Kidney epithelial cell (primary cell): ENCODE measurements around the gene CLIC1. TPM values are rescaled to one million over a fixed set of nuclear protein-coding genes. Genes with fewer than 3 reads are reported as not detected.

Experiments
- DNase-seq: peaks from one replicate; pipeline ENCODE4 v3.0.0-alpha.2; 2010; ENCODE audit warnings: low read depth
- H3K27me3 ChIP-seq: 2 replicates; pipeline ENCODE4 v1.6.0; 2011; ENCODE audit warnings: low read length; ENCODE audit not compliant: control insufficient read depth, insufficient read depth
- H3K36me3 ChIP-seq: 2 replicates; pipeline ENCODE4 v1.5.1; 2011; ENCODE audit warnings: low read length; ENCODE audit not compliant: control insufficient read depth, insufficient read depth
- H3K4me3 ChIP-seq: 2 replicates; pipeline ENCODE4 v1.5.1; 2011; ENCODE audit warnings: low read depth, mild to moderate bottlenecking, control low read depth, low read length
- CTCF ChIP-seq: IDR thresholded peaks from 2 replicates; pipeline ENCODE4 v1.5.1; 2011; ENCODE audit warnings: mild to moderate bottlenecking, moderate library complexity, low read length, control low read depth, inconsistent platforms; ENCODE audit not compliant: insufficient read depth, poor library complexity, severe bottlenecking
- total RNA-seq: library from RNA; depleted of rRNA; stranded (reverse); fragments of >200 nt; gene quantifications from 2 replicates; pipeline ENCODE4 v1.2.3, GENCODE V29; 2015

Gene CLIC1
- total RNA-seq, 1 donor from 2014 or later: 494 TPM

DNA sequence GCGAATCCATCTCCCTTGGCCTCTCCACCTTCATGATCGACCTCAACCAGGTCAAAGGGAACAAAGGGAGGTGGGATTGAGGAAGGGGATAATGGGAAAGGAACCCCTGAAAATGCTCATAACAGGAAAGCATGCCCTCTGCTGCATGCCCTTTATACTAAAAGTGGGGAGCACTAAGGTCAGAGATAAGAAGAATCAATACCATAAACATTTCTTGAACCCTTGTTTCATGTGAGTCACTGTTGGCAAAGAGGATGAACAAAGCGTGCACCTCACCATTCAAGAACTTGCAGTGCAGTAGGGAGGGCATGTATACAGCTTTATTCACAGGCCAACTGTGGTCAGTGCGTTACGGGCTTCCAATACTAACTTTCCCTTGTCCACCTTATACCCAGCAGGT is 24.5 kb upstream of the CLIC1 start:
- no peak overlapping the region for H3K4me3 ChIP-seq
- no peak for TF ChIP-seq CTCF
- no peaks in the 10 kb centered on the region for H3K27me3 ChIP-seq
- no peak for DNase-seq
- no peaks in the 10 kb centered on the region for H3K36me3 ChIP-seq

- H3K27me3 ChIP-seq: no peaks in the 10 kb centered on the region
- no peak for TF ChIP-seq CTCF
- H3K36me3 ChIP-seq: no peaks in the 10 kb centered on the region
- no peak for DNase-seq
- H3K4me3 ChIP-seq: no peak overlapping the region
Measured at GRCh38 chr6:31758281-31758680, 22.0 kb upstream of the CLIC1 start.

- TF ChIP-seq CTCF: no peak
- Histone ChIP-seq H3K27me3 (no peaks in the 10 kb centered on the region), H3K36me3 (no peaks in the 10 kb centered on the region), H3K4me3 (no peak overlapping the region)
- DNase-seq: no peak
Measured at GRCh38 chr6:31752739-31753319, 16.5 kb upstream of the CLIC1 start.

DNA sequence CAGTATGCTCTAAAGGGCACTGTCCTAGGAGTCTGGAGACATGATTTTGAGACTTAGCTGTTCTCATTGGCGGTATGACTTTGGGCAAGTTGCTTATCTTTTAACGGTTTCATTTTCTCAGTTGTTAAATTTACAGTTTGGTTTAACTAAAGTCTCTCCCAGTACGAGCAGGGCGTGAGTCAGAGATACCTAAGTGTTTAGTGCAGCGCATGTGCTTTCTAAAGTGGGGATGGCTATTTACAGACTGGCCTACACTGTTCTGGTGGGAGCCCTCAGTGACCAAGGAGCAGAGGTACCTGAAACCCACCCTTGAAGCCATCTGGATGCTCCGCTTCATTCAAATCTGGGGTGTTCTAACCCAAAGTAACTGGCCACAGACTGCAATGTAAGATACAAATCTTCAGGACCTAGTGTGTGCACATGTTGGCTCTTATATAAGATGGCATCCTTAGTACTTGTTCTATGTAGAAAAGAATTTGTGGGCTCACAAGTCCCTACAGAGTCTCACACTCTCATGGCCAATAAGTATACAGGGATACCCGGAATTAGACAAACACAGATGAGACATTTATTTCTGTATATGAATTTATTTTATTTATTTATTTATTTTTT is 14.2 kb upstream of the CLIC1 start:
- DNase-seq: no peak
- Histone ChIP-seq H3K27me3 (no peaks in the 10 kb centered on the region), H3K36me3 (no peaks in the 10 kb centered on the region), H3K4me3 (no peak overlapping the region)
- TF ChIP-seq CTCF: no peak

DNA sequence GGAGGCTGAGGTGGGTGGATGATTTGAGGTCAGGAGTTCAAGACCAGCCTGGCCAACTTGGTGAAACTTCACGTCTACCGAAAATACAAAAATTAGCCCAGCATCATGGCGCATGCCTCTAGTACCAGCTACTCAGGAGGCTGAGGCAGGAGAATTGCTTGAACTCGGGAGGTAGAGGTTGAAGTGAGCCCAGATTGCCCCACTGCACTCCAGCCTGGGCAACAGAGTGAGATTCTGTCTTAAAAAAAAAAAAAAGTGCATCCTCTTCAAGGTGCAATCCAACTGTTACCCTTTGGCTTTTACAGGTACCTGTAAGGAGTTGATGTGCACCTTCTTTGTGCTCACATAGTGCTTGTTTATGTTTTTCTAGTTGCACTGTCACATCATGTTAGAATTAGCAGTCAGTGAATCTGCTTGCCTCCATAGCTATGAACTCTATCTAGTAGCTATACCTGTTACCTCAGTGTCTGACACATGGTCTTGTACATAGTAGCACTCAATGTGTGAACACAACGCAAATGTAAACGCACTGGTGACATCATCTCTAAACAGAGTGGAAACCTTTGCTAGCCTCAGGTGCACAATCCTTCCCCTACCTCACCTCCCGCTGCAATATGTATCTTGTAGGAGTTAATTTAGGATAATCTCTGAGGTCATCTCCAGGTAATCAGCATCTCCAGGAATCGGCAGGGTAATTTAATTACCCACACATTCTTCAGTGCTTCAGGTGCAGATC is 13.1 kb upstream of the CLIC1 start:
- H3K4me3 ChIP-seq: no peak overlapping the region

More for the DNA sequence above, 13.1 kb upstream of the CLIC1 start:
- H3K36me3 ChIP-seq: no peaks in the 10 kb centered on the region
- no peak for DNase-seq
- TF ChIP-seq CTCF: no peak
- no peaks in the 10 kb centered on the region for H3K27me3 ChIP-seq
